Iris pigment epithelial cell (primary cell): Measurements from ENCODE around the gene REG3A.

Source experiments
- DNase-seq: peaks from one replicate; pipeline ENCODE4 v3.0.0-alpha.2; 2011; ENCODE audit warnings: low read depth

The REG3A gene

DNA sequence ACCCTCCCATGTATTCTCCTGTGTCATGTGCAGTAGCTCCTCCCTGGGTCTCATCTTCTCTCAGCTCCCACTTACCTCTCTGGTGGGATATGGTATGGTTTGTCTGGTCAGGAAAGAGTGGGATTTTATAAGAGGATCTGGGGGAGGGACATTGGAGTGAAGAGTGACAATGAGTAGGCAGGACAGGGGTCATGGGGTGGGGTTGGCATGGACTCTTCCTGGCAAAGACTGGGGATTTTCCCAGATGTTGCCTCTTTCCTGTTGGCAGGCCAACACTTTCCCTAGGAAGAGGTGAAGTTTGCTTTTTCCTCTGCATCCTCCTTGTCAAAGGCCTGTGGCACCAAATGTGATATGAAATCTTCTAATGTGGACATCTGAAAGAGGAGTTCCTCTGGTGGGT is at the start of gene REG3A:
Gene REG3A (minus strand): TSS at position 101 of the 400 bp plus-strand sequence. CDS start 348 bp downstream, outside the sequence.
- DNase-seq: no peak

DNA sequence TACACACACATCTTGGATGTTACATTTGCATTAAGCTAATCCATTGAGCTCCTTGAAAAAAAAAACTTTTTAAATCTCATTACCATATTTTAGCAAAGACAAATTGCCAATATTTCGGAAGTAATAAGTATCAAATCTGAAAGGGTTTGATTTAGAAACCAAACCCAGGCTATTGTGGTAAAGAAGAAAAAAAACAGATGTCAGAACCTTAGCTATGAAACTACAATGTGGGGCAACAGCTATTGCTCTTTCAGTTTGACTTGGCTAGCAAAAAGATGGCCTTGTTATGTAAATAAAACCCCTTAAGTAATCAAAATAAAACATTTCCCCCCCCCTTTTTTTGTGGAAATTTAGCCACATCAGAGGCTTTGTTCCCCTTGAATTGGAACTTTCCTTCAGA is 41.2 kb upstream of the REG3A start:
- DNase-seq: no peak

DNA sequence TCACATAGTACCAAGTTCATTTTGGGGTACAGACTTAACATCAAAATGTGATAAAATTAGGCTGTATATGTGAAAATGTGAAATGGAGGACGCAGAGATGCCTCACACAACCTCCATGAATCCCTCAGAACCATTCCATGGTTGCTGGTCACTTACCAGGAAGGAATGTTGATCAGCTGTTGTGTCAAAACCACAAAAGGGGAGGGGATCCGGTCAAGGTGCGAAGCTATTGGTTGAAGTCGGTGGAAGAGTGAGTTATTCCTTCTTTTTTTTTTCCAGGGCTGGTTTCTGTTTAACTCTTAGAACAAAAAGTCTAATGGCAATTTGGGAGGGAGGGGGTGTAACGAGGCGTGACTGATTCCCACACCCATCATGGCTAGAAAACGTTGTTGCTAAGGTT is 32.3 kb upstream of the REG3A start:
- no peak for DNase-seq

DNA sequence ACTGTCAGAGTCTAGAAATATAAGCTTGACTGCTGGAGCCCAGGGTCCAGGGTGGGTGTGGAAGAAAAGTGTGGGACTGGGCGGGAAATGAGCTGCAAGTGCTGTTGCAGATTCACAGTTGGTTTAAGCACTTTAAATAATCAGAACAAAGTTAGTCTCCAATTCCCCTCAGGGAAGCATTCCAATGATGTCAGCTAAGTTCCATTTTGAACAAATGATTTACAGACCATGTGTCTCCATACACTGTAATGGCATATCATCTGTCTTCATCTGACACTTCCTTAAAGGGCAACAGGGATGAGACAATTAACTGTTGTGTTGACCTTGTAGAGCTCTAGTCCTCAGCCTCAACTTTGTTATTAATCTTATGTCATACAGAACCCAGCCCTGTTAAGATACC is 31.5 kb upstream of the REG3A start:
- no peak for DNase-seq

DNA sequence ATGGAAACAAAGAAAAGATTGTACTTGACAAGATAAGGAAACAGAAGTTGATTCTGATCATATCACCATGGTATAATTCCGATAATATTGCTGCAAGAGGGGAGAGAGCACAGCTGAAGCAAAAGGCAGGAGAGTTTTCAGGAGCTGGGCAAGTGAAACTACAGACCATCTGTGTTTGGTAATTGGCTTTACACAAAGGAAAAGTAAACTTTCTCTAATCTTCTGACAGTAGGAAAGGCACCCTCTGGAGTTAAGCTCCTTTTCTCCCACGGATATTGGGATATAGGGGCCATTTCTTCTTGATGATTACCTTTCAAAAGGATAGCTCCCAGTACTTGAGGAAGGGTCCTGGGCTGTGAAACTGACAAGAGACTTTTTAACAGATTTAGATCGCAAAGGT is 29.9 kb upstream of the REG3A start:
- no peak for DNase-seq

DNA sequence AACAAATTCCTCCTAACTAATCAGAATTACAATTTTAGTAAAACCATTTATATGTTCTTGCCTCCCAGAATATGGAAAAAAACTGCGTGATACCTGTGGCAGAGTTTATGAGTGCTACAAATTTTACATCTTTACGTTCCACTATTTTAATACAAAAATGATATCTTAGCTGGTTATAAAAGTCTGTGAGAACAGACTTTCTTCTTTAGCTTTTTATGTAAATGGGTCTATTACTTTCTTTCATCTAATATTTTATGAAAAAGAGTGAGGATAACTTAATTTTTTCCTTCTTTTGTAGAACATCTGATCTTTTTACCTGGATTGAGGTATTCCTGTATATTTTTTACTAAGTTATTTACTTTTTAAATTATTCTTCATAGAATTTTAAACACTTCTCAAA is 22.1 kb upstream of the REG3A start:
- DNase-seq: no peak

DNA sequence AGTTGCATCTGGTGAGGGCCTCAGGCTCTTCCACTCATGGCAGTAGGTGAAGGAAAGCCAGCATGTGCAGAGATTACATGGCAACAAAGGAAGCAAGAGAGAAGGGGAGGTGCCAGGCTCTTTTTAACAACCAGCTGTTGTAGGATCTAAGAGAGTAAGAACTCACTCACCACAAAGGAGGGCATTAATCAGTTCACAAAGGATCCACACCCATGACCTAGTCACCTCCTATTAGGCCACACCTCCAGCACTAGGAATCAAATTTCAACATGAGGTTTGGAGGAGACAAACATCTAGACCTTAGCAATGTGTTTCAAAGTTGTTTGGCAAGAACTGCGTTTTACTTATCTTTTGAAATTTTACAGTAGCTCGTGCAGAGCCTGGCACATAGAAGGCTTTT is 20.5 kb upstream of the REG3A start:
- no peak for DNase-seq

DNA sequence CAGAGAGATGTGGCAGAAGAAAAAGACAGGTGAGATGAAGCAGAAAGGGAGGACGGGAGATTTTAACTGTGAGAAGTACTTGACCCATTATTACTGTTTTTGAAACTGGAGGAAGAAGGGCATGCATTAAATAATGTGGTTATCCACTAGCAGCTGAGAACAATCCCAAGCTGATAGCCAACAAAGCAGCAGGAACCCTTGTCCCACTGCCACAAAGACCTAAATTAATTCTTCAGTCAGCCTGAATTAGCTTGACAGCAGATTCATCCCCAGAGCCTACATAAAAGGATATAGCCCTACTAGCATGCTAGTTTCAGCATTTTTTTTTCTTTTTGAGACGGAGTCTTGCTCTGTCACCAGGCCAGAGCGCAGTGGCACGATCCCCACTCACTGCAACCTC is 19.5 kb upstream of the REG3A start:
- no peak for DNase-seq

DNA sequence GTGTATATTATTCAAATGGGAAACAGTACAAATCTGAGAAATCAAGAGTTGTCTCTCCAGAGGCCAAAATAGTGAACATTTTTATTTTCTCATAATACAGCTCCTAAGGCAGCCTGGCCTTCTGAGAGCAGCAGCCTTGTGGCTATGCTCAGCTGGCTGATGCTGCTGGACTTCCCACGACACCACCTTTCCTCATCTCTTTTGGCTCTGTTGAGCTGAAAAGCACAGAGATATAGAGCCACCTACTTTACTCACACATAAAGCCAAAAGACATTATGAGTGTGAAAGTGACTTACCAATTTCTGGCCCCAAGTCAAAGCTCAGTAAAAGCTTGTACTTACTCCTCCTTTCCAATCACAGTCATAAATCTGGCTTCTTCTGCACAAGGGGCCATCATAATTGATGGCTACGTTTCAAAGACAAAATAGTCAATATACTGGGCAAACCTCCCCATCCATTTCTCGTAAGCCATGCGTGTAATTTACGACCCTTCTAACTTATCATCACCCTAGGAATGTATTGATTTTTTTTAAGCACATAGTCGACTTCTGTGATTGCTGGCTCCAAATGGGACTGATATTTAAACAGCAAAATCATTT is 18.6 kb upstream of the REG3A start:
- DNase-seq: no peak

DNA sequence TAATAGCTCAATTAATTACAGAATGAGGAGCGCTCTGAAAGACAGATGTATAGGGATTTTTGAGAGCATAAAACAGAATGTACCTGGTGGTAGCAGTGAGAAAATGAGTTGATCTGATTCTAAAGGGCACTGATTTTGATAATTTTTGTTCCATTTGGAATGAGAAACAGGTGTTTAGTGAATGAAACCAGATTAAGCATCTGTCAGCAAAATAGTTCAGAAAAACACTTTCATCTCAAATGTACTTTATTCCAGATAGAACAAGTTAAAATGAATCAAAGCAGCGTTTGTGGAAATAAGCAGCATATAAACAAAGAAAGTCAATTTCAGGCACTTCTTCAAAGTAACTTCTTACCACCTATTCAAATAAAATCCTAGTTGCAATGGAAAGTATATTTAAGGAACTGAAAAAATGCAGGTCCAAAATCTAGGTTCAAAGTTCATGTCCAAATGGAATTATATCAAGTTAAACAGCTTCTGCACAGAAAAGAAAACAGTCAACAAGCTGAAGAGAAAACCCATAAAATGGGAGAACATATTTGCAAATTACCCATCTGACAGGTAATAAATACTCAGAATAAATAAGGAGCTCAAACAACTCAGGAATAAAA is 11.9 kb upstream of the REG3A start:
- DNase-seq: no peak

DNA sequence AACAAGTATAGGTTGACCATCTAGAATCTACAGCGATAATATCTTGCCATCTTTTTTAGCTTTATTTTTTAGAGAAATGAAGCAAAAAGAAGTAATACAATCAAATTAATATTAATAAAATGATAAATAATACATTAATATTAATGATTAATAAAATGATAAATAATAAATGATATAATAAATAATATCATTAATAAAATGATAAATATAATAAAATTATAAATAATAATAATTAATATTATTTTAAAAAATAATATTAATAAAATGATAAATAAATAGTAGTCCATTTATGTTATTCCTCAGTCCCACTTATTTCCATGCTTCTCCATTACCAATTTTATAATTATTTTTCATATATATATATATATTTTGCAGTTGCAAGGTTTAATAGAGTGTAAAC is 3.2 kb upstream of the REG3A start:
- no peak for DNase-seq

DNA sequence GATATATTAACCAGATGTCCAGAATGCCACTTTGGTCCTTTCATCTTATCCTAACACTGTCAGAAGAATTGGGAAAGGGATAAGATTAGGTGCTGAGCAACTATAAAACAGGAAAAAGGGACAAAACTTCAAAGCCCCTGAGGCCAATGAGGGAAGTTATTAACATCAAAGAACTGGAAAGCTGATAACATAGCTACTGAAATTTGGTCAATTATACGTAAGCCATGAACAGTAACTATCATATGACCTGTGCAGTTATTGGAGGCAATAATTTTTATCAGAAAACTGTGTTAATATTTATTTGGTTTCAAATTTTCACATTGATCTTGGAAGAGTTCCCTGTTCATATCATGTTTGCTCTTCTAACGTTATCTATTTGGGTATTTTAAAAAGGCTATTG is 2.6 kb upstream of the REG3A start:
- no peak for DNase-seq

DNA sequence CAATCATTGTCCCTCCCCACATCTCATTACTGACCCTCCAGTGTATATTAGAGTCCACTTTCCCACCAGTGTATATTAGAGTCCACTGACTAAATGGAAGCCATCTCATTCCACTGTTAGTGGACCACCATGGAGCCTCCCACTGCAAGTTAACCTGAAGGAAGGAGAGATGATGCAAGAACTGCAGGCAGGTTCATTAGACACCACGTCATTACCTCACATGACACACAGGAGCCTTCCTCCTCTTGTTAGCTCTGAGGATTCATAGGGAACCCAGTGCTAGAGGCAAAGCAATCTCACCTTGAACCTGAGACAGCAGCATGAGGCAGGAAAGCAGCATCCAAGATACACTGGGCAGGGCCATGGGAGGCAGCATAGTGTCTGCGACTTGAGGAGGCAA is 523 bp downstream of the REG3A start:
- DNase-seq: no peak

DNA sequence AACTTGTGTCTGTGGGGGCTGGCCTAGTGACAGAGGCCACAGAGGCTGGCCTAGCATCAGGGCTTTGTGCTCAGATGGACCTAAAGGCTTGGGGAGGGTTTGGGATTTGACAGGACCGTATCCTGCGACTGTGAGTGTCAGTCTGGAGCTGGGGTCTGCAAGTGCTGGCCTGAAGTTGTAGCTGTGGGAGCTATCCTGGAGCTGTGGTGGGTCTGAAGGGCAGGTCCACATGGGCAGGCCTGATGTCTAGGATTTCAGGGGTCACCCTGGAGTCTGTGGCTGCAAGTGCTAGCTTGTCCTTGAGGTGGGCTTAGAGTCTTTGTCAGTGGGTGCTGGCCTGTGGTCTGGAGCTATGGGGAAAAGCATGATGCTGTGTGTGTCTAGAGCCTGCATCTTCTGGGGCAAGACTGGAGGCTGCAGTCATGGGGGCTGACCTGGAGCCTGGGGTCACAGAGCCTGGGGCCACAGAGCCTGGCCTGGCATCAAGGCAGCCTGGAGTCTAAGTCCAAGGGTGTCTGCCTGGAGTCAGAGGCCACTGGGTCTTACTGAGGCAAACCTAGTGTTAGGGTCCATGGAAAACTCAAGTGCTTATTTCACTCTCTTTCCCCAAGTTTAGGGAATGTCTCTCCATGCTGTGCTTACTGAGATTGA is 3.6 kb downstream of the REG3A start:
- DNase-seq: no peak

DNA sequence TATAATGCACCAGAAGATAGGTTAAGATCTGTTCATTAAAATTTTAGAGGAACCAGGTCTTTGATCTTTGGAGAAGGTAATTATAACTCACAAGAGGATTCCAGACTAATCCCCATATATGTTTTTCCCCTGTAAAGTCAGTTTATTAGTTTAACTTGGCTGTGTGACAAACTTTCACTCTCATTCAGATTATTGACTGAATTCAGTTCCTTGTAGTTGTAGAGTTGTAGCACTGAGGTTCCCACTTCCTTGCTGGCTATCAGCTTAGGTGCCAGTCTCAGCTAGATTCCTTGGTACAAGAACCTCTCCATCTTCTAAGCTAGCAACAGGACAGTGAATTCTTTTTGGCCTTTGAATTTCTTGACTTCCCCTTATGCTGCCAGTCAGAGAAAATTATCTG is 20.1 kb downstream of the REG3A start:
- no peak for DNase-seq

DNA sequence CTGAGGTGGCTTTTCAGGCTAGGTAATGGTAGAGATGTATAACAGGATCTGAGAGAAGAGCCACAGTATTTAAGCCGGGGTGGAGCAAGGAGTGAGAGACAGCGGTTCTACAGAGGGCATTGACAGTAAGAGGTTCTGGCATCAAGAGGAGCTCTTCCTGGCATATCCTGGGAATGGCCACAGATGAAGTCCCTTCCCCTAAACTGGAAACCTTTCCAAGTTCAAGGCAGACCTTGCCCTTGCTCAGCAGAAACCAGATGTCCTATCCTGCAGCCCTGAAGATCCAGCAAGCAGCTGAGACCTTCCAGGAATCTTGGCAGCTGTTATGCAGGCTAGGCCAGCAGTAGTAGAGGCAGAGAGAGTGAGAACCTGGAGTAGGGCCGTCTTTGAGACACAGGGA is 21.2 kb downstream of the REG3A start:
- no peak for DNase-seq

DNA sequence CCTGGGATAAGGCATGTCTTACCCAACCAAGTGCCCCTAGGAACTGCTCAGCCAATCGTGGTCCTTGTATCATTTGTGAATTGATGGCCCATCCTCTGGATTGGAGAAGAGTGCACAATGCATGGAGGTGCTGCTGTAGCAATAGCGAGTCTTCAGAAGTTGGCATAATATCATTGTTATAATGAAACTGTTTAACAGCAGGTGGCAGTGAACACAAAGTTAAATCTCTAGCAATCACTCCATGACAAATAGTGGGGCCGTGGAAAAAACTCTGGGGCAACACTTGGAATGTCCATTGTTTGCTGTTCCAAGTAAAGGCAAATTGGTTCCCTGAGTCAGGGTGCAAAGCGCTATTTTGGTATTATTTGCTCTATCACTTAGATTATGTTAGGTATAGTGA is 27.9 kb downstream of the REG3A start:
- DNase-seq: no peak

DNA sequence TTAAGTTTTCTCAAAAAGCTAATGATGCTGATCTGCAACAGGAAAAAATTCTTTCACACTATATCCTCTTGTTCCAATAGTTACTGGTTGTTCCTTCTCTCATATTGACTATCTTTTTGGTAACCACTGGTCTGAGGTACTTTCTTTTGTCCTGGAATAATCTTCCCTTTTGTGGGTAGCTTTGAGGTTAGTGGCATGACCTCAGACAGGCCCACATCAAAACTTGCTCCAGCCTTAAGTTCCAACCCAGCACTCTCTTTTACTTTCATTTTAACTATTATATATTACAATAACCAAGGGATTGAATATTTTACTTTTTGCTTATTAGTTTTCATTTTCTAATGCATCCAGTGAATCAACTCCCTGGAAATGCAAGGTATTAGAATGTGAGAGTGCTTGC is 29.7 kb downstream of the REG3A start:
- DNase-seq: no peak

DNA sequence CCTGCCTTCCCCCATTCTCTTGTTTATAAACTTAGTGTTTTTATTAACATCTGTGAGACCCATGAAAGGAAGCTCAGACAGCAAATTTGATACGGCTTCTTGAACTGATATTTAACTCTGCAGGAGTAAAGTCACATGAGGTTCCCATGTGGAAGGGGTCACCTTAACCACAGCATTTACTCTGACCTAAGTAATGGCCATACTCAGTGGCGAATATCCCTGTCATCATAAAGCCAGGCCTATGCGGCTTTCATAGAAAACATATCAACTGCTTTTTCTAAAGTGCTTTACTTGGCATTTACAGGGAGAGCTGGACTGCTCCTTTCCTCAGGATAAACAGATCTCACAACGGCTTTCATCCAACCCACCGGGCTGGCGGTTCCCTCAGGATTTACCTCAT is 30.3 kb downstream of the REG3A start:
- DNase-seq: no peak

DNA sequence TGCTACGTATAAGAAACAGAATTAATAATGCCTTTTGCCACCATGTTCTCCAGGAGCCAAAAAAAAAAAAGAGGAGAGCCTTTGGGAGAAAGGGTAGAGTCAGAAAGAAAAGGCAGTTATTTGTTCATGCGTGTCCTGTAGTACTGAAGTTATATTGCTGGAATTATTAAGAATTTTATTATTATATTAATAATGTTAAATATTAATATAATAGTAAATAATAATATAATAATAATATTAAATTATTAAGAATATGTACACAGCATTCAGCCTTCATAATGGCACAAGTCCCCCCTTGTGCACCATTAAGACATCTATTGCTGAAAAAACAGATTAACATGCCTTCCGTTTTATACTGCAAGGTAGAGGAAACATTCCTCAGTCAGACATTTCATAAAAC is 31.1 kb downstream of the REG3A start:
- DNase-seq: no peak

DNA sequence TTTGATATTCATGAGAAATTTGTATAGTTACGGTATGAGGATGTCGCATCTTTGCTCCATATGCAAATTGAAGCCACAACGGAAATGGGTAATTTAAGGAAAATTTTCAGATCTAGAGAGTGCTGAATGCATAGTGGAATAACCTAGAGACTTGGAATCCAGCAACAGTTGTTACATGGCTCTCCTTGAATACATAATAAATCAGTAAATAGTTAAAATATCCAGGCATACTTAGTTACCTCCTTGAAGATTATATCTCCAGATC is 33.9 kb downstream of the REG3A start:
- DNase-seq: no peak

DNA sequence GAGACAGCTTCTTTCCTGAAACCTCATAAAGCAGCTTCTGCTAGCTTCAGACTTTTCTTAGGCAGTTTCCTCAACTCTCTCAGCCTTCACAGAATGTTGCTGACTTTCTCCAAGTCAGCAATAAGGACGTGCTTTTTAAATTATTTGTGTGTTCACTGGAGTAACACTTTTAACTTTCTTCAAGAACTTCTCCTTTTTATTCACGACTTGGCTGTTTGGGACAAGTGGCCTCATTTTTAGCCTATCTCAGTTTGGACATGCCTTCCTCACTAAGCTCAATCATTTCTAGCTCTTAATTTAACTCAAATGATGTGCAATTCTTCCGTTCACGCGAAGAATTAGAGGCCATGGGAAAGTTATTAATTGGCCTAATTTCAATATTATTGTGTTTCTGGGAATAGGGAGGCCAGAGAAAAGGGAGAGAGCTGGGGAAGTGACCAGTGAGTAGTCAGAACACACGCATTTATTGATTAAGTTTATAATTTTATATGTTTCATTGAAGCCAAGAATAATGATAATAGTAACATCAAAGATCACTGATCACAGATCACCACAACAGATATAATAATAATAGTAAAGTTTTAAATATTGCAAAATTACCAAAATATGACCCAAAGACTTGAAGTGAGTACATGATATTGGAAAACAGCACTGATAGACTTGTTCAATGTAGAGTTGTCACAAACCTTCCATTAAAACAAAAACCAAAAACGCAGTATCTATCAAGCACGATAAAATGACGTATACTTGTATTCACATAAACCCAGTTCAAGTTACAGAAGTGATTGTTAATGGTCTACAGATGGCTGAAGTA is 34.4 kb downstream of the REG3A start:
- DNase-seq: no peak

DNA sequence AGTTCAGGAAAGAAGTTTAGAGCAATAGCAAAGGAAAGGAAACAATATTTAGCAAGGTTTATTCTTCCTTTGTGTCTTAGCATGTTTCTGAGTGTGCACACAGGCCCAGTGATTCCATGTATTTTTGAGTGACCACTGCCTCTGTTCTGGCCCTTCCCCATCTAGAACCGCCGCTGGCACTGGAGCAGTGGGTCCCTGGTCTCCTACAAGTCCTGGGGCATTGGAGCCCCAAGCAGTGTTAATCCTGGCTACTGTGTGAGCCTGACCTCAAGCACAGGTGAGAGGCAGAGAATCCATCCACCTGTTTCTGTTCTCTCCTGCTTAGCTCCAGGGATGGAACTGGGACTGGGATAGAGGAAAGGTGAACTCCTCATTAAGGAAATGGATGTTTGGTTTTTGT is 36.9 kb downstream of the REG3A start:
- DNase-seq: no peak
